Neuronal stem cell (in vitro differentiated cells): ENCODE results near the gene MBP.

ENCODE experiments used
- DNase-seq: peaks from one replicate; pipeline ENCODE4 v3.0.0-alpha.2; 2013; ENCODE audit warnings: low spot score
- H2AFZ ChIP-seq: one replicate; pipeline ENCODE4 v1.6.1; 2013; ENCODE audit warnings: mild to moderate bottlenecking, low read length, inconsistent platforms
- H2AK5ac ChIP-seq: 2 replicates; pipeline ENCODE4 v1.6.1; 2013; ENCODE audit warnings: low read depth, mild to moderate bottlenecking, inconsistent platforms, low read length, moderate library complexity, mixed read lengths
- H2BK120ac ChIP-seq: 2 replicates; pipeline ENCODE4 v1.6.1; 2013; ENCODE audit warnings: low read depth, mild to moderate bottlenecking, inconsistent platforms, low read length, moderate library complexity, mixed read lengths
- H2BK12ac ChIP-seq: one replicate; pipeline ENCODE4 v1.6.1; 2013; ENCODE audit warnings: low read length, inconsistent platforms
- H2BK15ac ChIP-seq: 2 replicates; pipeline ENCODE4 v1.6.1; 2013; ENCODE audit warnings: mild to moderate bottlenecking, low read length, inconsistent platforms, mixed read lengths
- H2BK5ac ChIP-seq: one replicate; pipeline ENCODE4 v1.6.1; 2013; ENCODE audit warnings: inconsistent platforms, mild to moderate bottlenecking, low read length, moderate library complexity
- H3K14ac ChIP-seq: one replicate; pipeline ENCODE4 v1.6.1; 2013; ENCODE audit warnings: low read length, inconsistent platforms
- H3K18ac ChIP-seq: 2 replicates; pipeline ENCODE4 v1.6.1; 2013; ENCODE audit warnings: low read length, inconsistent platforms
- H3K23ac ChIP-seq: 2 replicates; pipeline ENCODE4 v1.6.1; 2013; ENCODE audit warnings: low read depth, mild to moderate bottlenecking, mixed read lengths, low read length, inconsistent platforms; ENCODE audit not compliant: poor library complexity
- H3K27ac ChIP-seq: replicated peaks from 3 replicates; pipeline ENCODE4 v1.5.1; 2013; ENCODE audit warnings: low read length, inconsistent platforms
- H3K27me3 ChIP-seq, 3 experiments: 2 replicates each; pipeline ENCODE4 v1.6.1; 2013; ENCODE audit warnings: low read length in 3 of 3, mild to moderate bottlenecking in 2 of 3, inconsistent platforms in 1 of 3, low read depth in 1 of 3, mixed read lengths in 1 of 3, moderate library complexity in 1 of 3; ENCODE audit not compliant: control insufficient read depth in 3 of 3, insufficient read depth in 3 of 3
- H3K36me3 ChIP-seq, 2 donors: replicated peaks in 1 of 2; 2 replicates each; pipeline ENCODE4 v1.6.1; 2013; ENCODE audit warnings: low read length in 2 of 2; ENCODE audit not compliant: control insufficient read depth in 2 of 2, insufficient read depth in 2 of 2
- H3K4ac ChIP-seq: 2 replicates; pipeline ENCODE4 v1.6.1; 2013; ENCODE audit warnings: inconsistent platforms, mild to moderate bottlenecking, low read length, moderate library complexity
- H3K4me1 ChIP-seq, 2 donors: 1 replicate in 1 of 2; 2 replicates in 1 of 2; pipeline ENCODE4 v1.6.1; 2013; ENCODE audit warnings: low read length in 2 of 2, low read depth in 1 of 2; ENCODE audit not compliant: control insufficient read depth in 2 of 2, insufficient read depth in 1 of 2
- H3K4me2 ChIP-seq: one replicate; pipeline ENCODE4 v1.6.1; 2013; ENCODE audit warnings: mild to moderate bottlenecking, low read length, inconsistent platforms; ENCODE audit not compliant: insufficient read depth, poor library complexity, severe bottlenecking
- H3K4me3 ChIP-seq, 2 donors: 2 replicates each; pipeline ENCODE4 v1.5.1; 2013; ENCODE audit warnings: low read length in 2 of 2, mild to moderate bottlenecking in 2 of 2, inconsistent platforms in 1 of 2, moderate library complexity in 1 of 2
- H3K79me1 ChIP-seq: one replicate; pipeline ENCODE4 v1.6.1; 2013; ENCODE audit warnings: low read depth, mild to moderate bottlenecking, inconsistent platforms, low read length, moderate library complexity
- H3K9ac ChIP-seq: one replicate; pipeline ENCODE4 v1.6.1; 2013; ENCODE audit warnings: mild to moderate bottlenecking, low read depth, low read length, inconsistent platforms; ENCODE audit not compliant: poor library complexity
- H3K9me3 ChIP-seq, 2 donors: replicated peaks in 1 of 2; 2 replicates each; pipeline versions ENCODE3 to v1.6.1; 2013; ENCODE audit warnings: low read length in 2 of 2, mild to moderate bottlenecking in 2 of 2, inconsistent platforms in 1 of 2, low read depth in 1 of 2, mixed read lengths in 1 of 2, moderate library complexity in 1 of 2; ENCODE audit not compliant: control insufficient read depth in 2 of 2, insufficient read depth in 1 of 2
- H4K8ac ChIP-seq: one replicate; pipeline ENCODE4 v1.6.1; 2013; ENCODE audit warnings: low read depth, mild to moderate bottlenecking, inconsistent platforms, low read length, moderate library complexity
- H4K91ac ChIP-seq: one replicate; pipeline ENCODE4 v1.6.1; 2013; ENCODE audit warnings: low read length, low read depth, mild to moderate bottlenecking, inconsistent platforms; ENCODE audit not compliant: poor library complexity
- WGBS, 2 donors: extraction: QIAGEN DNeasy Blood & Tissue Kit; methylation state at CpG; one replicate each; pipeline ENCODE4 v1.1.7; 2013; ENCODE audit warnings: missing lambda C conversion rate in 2 of 2, mixed read lengths in 1 of 2; ENCODE audit not compliant: insufficient read length in 2 of 2, insufficient replicate concordance in 1 of 2; ENCODE audit errors: extremely low coverage in 2 of 2; 5-methylcytosine and 5-hydroxymethylcytosine counted together

MBP gene

GRCh38 chr18:77002496-77002895 lies 130.1 kb downstream of the MBP start:
- Histone ChIP-seq H3K14ac (no peak overlapping the region), H3K4me1 (peaks cover 0 to 4% of the 10 kb centered on the region in 2 donors), H3K36me3 (no peaks in the 10 kb centered on the region), H3K27ac (no peak overlapping the region), H3K27me3 (peaks cover 0 to 32% (median 0%) of the 10 kb centered on the region in 3 experiments), H3K4me2 (no peak overlapping the region), H2BK120ac (no peak overlapping the region), H3K4ac (no peak overlapping the region), H2BK12ac (no peak overlapping the region), H3K23ac (no peak overlapping the region), H3K18ac (no peak overlapping the region), H4K91ac (no peak overlapping the region), H3K9ac (no peak overlapping the region), H2BK15ac (no peak overlapping the region), H2AK5ac (no peak overlapping the region), H2AFZ (no peak overlapping the region), H3K9me3 (no peaks in the 10 kb centered on the region), H4K8ac (no peak overlapping the region), H3K4me3 (no peak overlapping the region), H3K79me1 (no peaks in the 10 kb centered on the region), H2BK5ac (no peak overlapping the region)
- 100% methylated on average over 1 of the region's 10 CpGs for WGBS, 2 donors
- no peak for DNase-seq

- Histone ChIP-seq H4K8ac (no peak overlapping the region), H3K79me1 (no peaks in the 10 kb centered on the region), H4K91ac (no peak overlapping the region), H3K4ac (no peak overlapping the region), H3K27ac (no peak overlapping the region), H2BK12ac (no peak overlapping the region), H3K4me2 (no peak overlapping the region), H3K27me3 (peaks cover 0 to 28% (median 0%) of the 10 kb centered on the region in 3 experiments), H3K9me3 (no peaks in the 10 kb centered on the region), H2BK15ac (no peak overlapping the region), H3K23ac (no peak overlapping the region), H3K9ac (no peak overlapping the region), H3K18ac (no peak overlapping the region), H3K4me1 (peaks cover 3 to 4% of the 10 kb centered on the region in 2 donors), H2AK5ac (no peak overlapping the region), H2BK5ac (no peak overlapping the region), H2BK120ac (no peak overlapping the region), H3K14ac (no peak overlapping the region), H3K36me3 (no peaks in the 10 kb centered on the region), H2AFZ (no peak overlapping the region), H3K4me3 (no peak overlapping the region)
- DNase-seq: no peak
- no CpG with 5 or more reads among the region's 7 CpGs for WGBS, 2 donors
Measured at GRCh38 chr18:77001979-77002378, 130.6 kb downstream of the MBP start.

- no peak overlapping the region for H3K23ac ChIP-seq
- H3K27me3 ChIP-seq: peaks cover 0 to 20% (median 0%) of the 10 kb centered on the region in 3 experiments
- WGBS, 2 donors: no CpG with 5 or more reads among the region's 19 CpGs
- no peak overlapping the region for H2BK15ac ChIP-seq
- H3K9me3 ChIP-seq: no peaks in the 10 kb centered on the region
- no peak for DNase-seq
- no peak overlapping the region for H2AK5ac ChIP-seq
- no peak overlapping the region for H4K8ac ChIP-seq
- no peak overlapping the region for H3K4ac ChIP-seq
- peaks cover 2 to 9% of the 10 kb centered on the region in 2 donors for H3K4me1 ChIP-seq
- H3K36me3 ChIP-seq: no peaks in the 10 kb centered on the region
- no peak overlapping the region for H2BK5ac ChIP-seq
- no peak overlapping the region for H3K9ac ChIP-seq
- no peak overlapping the region for H3K4me2 ChIP-seq
- no peak overlapping the region for H2BK12ac ChIP-seq
- H4K91ac ChIP-seq: no peak overlapping the region
- no peaks in the 10 kb centered on the region for H3K79me1 ChIP-seq
- H3K27ac ChIP-seq: no peak overlapping the region
- H3K14ac ChIP-seq: no peak overlapping the region
- H2AFZ ChIP-seq: peak overlapping the region; percentile 42
- no peak overlapping the region for H2BK120ac ChIP-seq
- no peak overlapping the region for H3K4me3 ChIP-seq
- H3K18ac ChIP-seq: no peak overlapping the region
Measured at GRCh38 chr18:77001041-77001440, 131.5 kb downstream of the MBP start.

GRCh38 chr18:77000527-77000926 lies 132.1 kb downstream of the MBP start:
- H2BK5ac ChIP-seq: no peak overlapping the region
- no peak overlapping the region for H2BK15ac ChIP-seq
- no peak overlapping the region for H3K4me3 ChIP-seq
- no peak overlapping the region for H2AK5ac ChIP-seq
- no peak overlapping the region for H3K4ac ChIP-seq
- H4K8ac ChIP-seq: no peak overlapping the region
- no peak overlapping the region for H3K4me2 ChIP-seq
- no CpG with 5 or more reads among the region's 11 CpGs for WGBS, 2 donors
- H3K9me3 ChIP-seq: no peaks in the 10 kb centered on the region
- H3K36me3 ChIP-seq: no peaks in the 10 kb centered on the region
- H3K14ac ChIP-seq: no peak overlapping the region
- no peak overlapping the region for H3K23ac ChIP-seq
- peaks cover 0 to 15% (median 0%) of the 10 kb centered on the region in 3 experiments for H3K27me3 ChIP-seq
- H4K91ac ChIP-seq: no peak overlapping the region
- H2AFZ ChIP-seq: peak overlapping the region; percentile 42
- no peak overlapping the region for H3K27ac ChIP-seq
- no peak overlapping the region for H2BK12ac ChIP-seq
- H2BK120ac ChIP-seq: no peak overlapping the region
- peaks cover 2 to 9% of the 10 kb centered on the region in 2 donors for H3K4me1 ChIP-seq
- H3K9ac ChIP-seq: no peak overlapping the region
- DNase-seq: peak; percentile 49
- H3K18ac ChIP-seq: no peak overlapping the region
- H3K79me1 ChIP-seq: no peaks in the 10 kb centered on the region
